CD4-positive, alpha-beta T cell (primary cell): ENCODE data around the gene NFIC. TPM values are rescaled to one million over a fixed set of nuclear protein-coding genes. Genes with fewer than 3 reads are reported as not detected.
A peak's percentile ranks its signal among the peaks of the same experiment; 100 is the strongest.

Experiments used
- ATAC-seq: fragments of 200-7000 bp; cut with Tn5 transposase; one replicate; pipeline ENCODE4 v1.10.0; 2022; ENCODE audit warnings: mild to moderate bottlenecking; ENCODE audit not compliant: poor library complexity
- CTCF ChIA-PET: fragments of 350-600 bp; sonication (Branson Sonifier 250); formaldehyde crosslinking; loops from one replicate; lab custom pipeline; 2021; ENCODE audit warnings: antibody characterized with exemption, inconsistent platforms; lab: Charles Lee
- POLR2A ChIA-PET: fragments of 350-600 bp; sonication (Branson Sonifier 250); formaldehyde crosslinking; loops from one replicate; lab custom pipeline; 2021; ENCODE audit warnings: antibody characterized with exemption, inconsistent platforms; lab: Charles Lee
- DNase-seq, 14 experiments: peaks; one replicate each; pipeline ENCODE4 v3.0.0-alpha.2; 2013 to 2020; ENCODE audit warnings: mixed read lengths in 2 of 14
- H3K27ac ChIP-seq, 2 donors: one replicate each; pipeline versions ENCODE4 v1.5.1 to v1.7.0; 2013; ENCODE audit warnings: low read length in 2 of 2, low read depth in 1 of 2, mild to moderate bottlenecking in 1 of 2
- H3K27me3 ChIP-seq, 2 experiments: 1 replicate in 1 of 2; 2 replicates in 1 of 2; pipeline versions ENCODE4 v1.6.1 to v1.7.0; 2013; ENCODE audit warnings: low read length in 2 of 2, control low read depth in 1 of 2, mild to moderate bottlenecking in 1 of 2, moderate library complexity in 1 of 2; ENCODE audit not compliant: insufficient read depth in 2 of 2, control insufficient read depth in 1 of 2
- H3K36me3 ChIP-seq: one replicate; pipeline ENCODE4 v1.6.1; 2013; ENCODE audit warnings: low read length, control low read depth; ENCODE audit not compliant: insufficient read depth
- H3K4me1 ChIP-seq: one replicate; pipeline ENCODE4 v1.6.1; 2013; ENCODE audit warnings: low read length, control low read depth; ENCODE audit not compliant: insufficient read depth
- H3K4me3 ChIP-seq: one replicate; pipeline ENCODE4 v1.5.1; 2013; ENCODE audit warnings: mild to moderate bottlenecking, low read length, moderate library complexity
- H3K9me3 ChIP-seq, 2 experiments: 1 replicate in 1 of 2; 2 replicates in 1 of 2; pipeline versions ENCODE4 v1.6.1 to v1.7.0; 2013; ENCODE audit warnings: low read length in 2 of 2, mild to moderate bottlenecking in 2 of 2, control low read depth in 1 of 2, moderate library complexity in 1 of 2; ENCODE audit not compliant: control insufficient read depth in 1 of 2, insufficient read depth in 1 of 2
- H3K27ac Mint-ChIP-seq: one replicate; pipeline ENCODE4 v1.8.0; 2020; ENCODE audit warnings: mixed read lengths
- H3K27me3 Mint-ChIP-seq: one replicate; pipeline ENCODE4 v1.8.0; 2021; ENCODE audit warnings: mixed read lengths
- H3K36me3 Mint-ChIP-seq: one replicate; pipeline ENCODE4 v1.8.0; 2021; ENCODE audit warnings: low read depth, mixed read lengths
- H3K4me1 Mint-ChIP-seq: one replicate; pipeline ENCODE4 v1.8.0; 2021; ENCODE audit warnings: low read depth, mixed read lengths
- H3K4me3 Mint-ChIP-seq: one replicate; pipeline ENCODE4 v1.8.0; 2020; ENCODE audit warnings: mild to moderate bottlenecking, mixed read lengths
- H3K9me3 Mint-ChIP-seq: one replicate; pipeline ENCODE4 v1.8.0; 2020; ENCODE audit warnings: mixed read lengths
- CTCF ChIP-seq: fragments of 200-600 bp; IDR thresholded peaks from one replicate; pipeline ENCODE4 v1.8.0; 2022; ENCODE audit warnings: antibody characterized with exemption, mild to moderate bottlenecking
- intact Hi-C, 2 experiments: fragments of 100-400 bp; cut with DNase I in 1 of 2; cut with micrococcal nuclease in 1 of 2; formaldehyde crosslinking; loops; one replicate each; pipeline versions ENCODE4 v1.15.1 to v1.9.0; 2023 to 2025; cut with DNase I, micrococcal nuclease
- total RNA-seq, 174 experiments: library from RNA in 2 of 174; stranded (reverse) in 2 of 174; gene quantifications; one replicate each; pipeline ENCODE4 v1.2.3 and lab custom pipeline; 2021 to 2026

The NFIC gene
- total RNA-seq, 2 experiments from 2014 or later: 22.1 to 22.2 TPM

- no peak for DNase-seq
- Histone ChIP-seq H3K4me1 (no peaks in the 10 kb centered on the region), H3K9me3 (no peaks in the 10 kb centered on the region), H3K27me3 (no peaks in the 10 kb centered on the region), H3K36me3 (no peaks in the 10 kb centered on the region), H3K4me3 (no peak overlapping the region), H3K27ac (no peak overlapping the region)
- intact Hi-C loops: no loop called here
- ATAC-seq: no peak
- CTCF ChIA-PET: no interaction called here
- H3K9me3 Mint-ChIP-seq: no peaks in the 10 kb centered on the region
- no peak overlapping the region for H3K27ac Mint-ChIP-seq
- H3K27me3 Mint-ChIP-seq: no peaks in the 10 kb centered on the region
- no peak overlapping the region for H3K4me3 Mint-ChIP-seq
- H3K36me3 Mint-ChIP-seq: peaks cover 5% of the 10 kb centered on the region
- POLR2A ChIA-PET: no interaction called here
- H3K4me1 Mint-ChIP-seq: no peaks in the 10 kb centered on the region
- TF ChIP-seq CTCF: no peak
Observed at GRCh38 chr19:3469638-3470499, 103.5 kb downstream of the NFIC start.

DNA sequence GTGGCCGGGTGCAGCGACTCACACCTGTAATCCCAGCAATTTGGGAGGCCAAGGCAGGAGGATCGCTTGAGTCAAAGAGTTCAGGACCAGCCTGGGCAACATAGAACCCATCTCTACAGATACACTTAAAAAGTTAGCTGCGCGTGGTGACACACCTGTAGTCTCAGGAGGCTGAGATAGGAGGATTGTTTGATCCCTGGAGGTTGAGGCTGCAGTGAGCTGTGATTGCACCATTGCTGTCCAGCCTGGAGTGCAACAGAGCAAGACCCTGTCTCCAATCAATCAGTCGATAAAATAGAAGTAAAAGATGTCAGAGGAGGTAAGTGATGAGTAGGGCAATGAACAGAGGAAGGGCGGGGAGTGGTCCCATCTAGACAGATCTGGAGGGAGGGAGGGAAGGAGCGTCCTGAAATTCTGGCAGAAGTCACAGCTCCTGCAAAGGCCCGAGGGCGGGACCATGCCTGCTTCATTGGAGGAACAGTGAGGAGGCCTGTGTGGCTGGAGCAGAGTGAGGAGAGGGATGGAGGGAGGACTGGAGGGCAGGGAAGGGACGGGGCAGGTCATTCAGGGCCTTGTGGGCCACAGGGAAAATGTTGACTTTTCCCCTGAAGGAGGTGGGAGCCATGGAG is 104.2 kb downstream of the NFIC start:
- ATAC-seq: no peak
- DNase-seq: no peak
- H3K9me3 ChIP-seq: no peaks in the 10 kb centered on the region
- no peak overlapping the region for H3K27ac ChIP-seq
- no peak for TF ChIP-seq CTCF
- H3K4me1 ChIP-seq: no peaks in the 10 kb centered on the region
- peaks cover under 1% of the 10 kb centered on the region for H3K36me3 Mint-ChIP-seq
- H3K36me3 ChIP-seq: no peaks in the 10 kb centered on the region
- no peak overlapping the region for H3K27ac Mint-ChIP-seq
- ChIA-PET POLR2A (no interaction called here), CTCF (no interaction called here)
- H3K4me3 Mint-ChIP-seq: no peak overlapping the region
- no peaks in the 10 kb centered on the region for H3K27me3 Mint-ChIP-seq
- no peak overlapping the region for H3K4me3 ChIP-seq
- H3K9me3 Mint-ChIP-seq: no peaks in the 10 kb centered on the region
- H3K4me1 Mint-ChIP-seq: no peaks in the 10 kb centered on the region
- intact Hi-C loops: no loop called here
- no peaks in the 10 kb centered on the region for H3K27me3 ChIP-seq

- Histone ChIP-seq H3K9me3 (no peaks in the 10 kb centered on the region), H3K4me1 (no peaks in the 10 kb centered on the region), H3K36me3 (no peaks in the 10 kb centered on the region), H3K27me3 (no peaks in the 10 kb centered on the region), H3K4me3 (no peak overlapping the region), H3K27ac (no peak overlapping the region)
- no peak for ATAC-seq
- ChIA-PET POLR2A (no interaction called here), CTCF (interaction anchor here (1.5 kb wide), 1 partner anchor 23 kb away, joined by 3 read pairs; no protein-coding TSS in a partner anchor)
- peak in 13 of 14 experiments; percentile 11 to 61 (median 30) for DNase-seq
- H3K27me3 Mint-ChIP-seq: no peaks in the 10 kb centered on the region
- TF ChIP-seq CTCF: peak; percentile 67
- H3K36me3 Mint-ChIP-seq: no peaks in the 10 kb centered on the region
- no peaks in the 10 kb centered on the region for H3K4me1 Mint-ChIP-seq
- H3K9me3 Mint-ChIP-seq: no peaks in the 10 kb centered on the region
- intact Hi-C loops: loop anchor here in 1 of 2 experiments (1.0 kb wide), 1 partner anchor 145 kb away; no protein-coding TSS in a partner anchor
- no peak overlapping the region for H3K4me3 Mint-ChIP-seq
- no peak overlapping the region for H3K27ac Mint-ChIP-seq
Observed at GRCh38 chr19:3471954-3472655, 105.7 kb downstream of the NFIC start.
